SK-N-SH treated with all-trans-retinoic acid at 6 μM for 48 hours (cell line): ENCODE data around the gene RSBN1.
A peak's percentile ranks its signal among the peaks of the same experiment; 100 is the strongest.

ENCODE experiments used
- ATAC-seq: fragments of 200-7000 bp; cut with Tn5 transposase; 3 replicates; pipeline ENCODE4 v1.9.1; 2020; ENCODE audit warnings: mild to moderate bottlenecking, moderate library complexity
- ARNTL ChIP-seq: fragments of 450-650 bp; formaldehyde crosslinking; IDR thresholded peaks from 2 replicates; pipeline ENCODE4 v1.5.0; 2020; ENCODE audit warnings: low read depth, mild to moderate bottlenecking, moderate library complexity, borderline replicate concordance
- CSDC2 ChIP-seq: fragments of 250-450 bp; sonication (Bioruptor Pico); IDR thresholded peaks from 2 replicates; pipeline ENCODE4 v1.5.0; 2020; ENCODE audit warnings: mild to moderate bottlenecking, moderate library complexity
- ESRRG ChIP-seq: fragments of 250-450 bp; sonication (Bioruptor Pico); IDR thresholded peaks from 2 replicates; pipeline ENCODE4 v1.6.1; 2021; ENCODE audit warnings: mild to moderate bottlenecking
- GLIS3 ChIP-seq: fragments of 250-450 bp; sonication (Bioruptor Pico); IDR thresholded peaks from 2 replicates; pipeline ENCODE4 v1.5.0; 2020; ENCODE audit warnings: mild to moderate bottlenecking, moderate library complexity
- ISL1 ChIP-seq: fragments of 250-450 bp; sonication (Bioruptor Pico); IDR thresholded peaks from 2 replicates; pipeline ENCODE4 v2.1.2; 2022; ENCODE audit warnings: mild to moderate bottlenecking, moderate library complexity
- OSR1 ChIP-seq: fragments of 250-450 bp; sonication (Bioruptor Pico); IDR thresholded peaks from 2 replicates; pipeline ENCODE4 v1.8.0; 2022; ENCODE audit warnings: moderate library complexity, mild to moderate bottlenecking, inconsistent platforms
- PPARA ChIP-seq: fragments of 250-450 bp; sonication (Bioruptor Pico); IDR thresholded peaks from 2 replicates; pipeline ENCODE4 v1.5.0; 2020; ENCODE audit warnings: mild to moderate bottlenecking, borderline replicate concordance
- RARB ChIP-seq: fragments of 250-450 bp; sonication (Bioruptor Pico); IDR thresholded peaks from 2 replicates; pipeline ENCODE4 v1.8.0; 2021; ENCODE audit warnings: mild to moderate bottlenecking, moderate library complexity
- SNAI2 ChIP-seq: fragments of 250-450 bp; sonication (Bioruptor Pico); IDR thresholded peaks from 2 replicates; pipeline ENCODE4 v1.5.0; 2020; ENCODE audit warnings: mild to moderate bottlenecking, moderate library complexity
- TCF4 ChIP-seq: fragments of 250-450 bp; sonication (Bioruptor Pico); IDR thresholded peaks from 2 replicates; pipeline ENCODE4 v1.8.0; 2021; ENCODE audit warnings: mild to moderate bottlenecking, moderate library complexity, borderline replicate concordance
- TOX ChIP-seq: fragments of 250-450 bp; sonication (Bioruptor Pico); IDR thresholded peaks from 2 replicates; pipeline ENCODE4 v1.8.0; 2021; ENCODE audit warnings: mild to moderate bottlenecking, moderate library complexity, borderline replicate concordance
- ZC3H10 ChIP-seq: fragments of 250-450 bp; sonication (Bioruptor Pico); IDR thresholded peaks from 2 replicates; pipeline ENCODE4 v1.5.1; 2021; ENCODE audit warnings: mild to moderate bottlenecking, moderate library complexity
- ZFP3 ChIP-seq: fragments of 250-450 bp; sonication (Bioruptor Pico); IDR thresholded peaks from 2 replicates; pipeline ENCODE4 v1.5.0; 2020; ENCODE audit warnings: mild to moderate bottlenecking, moderate library complexity
- ZFP30 ChIP-seq: fragments of 450-650 bp; formaldehyde crosslinking; IDR thresholded peaks from 2 replicates; pipeline ENCODE4 v1.5.0; 2022; ENCODE audit warnings: mild to moderate bottlenecking, moderate library complexity
- ZNF565 ChIP-seq: fragments of 450-650 bp; formaldehyde crosslinking; conservative IDR thresholded peaks from 2 replicates; pipeline ENCODE4 v1.5.0; 2020; ENCODE audit warnings: low read depth, mild to moderate bottlenecking, moderate library complexity
- ZNF8 ChIP-seq: fragments of 450-650 bp; formaldehyde crosslinking; IDR thresholded peaks from 2 replicates; pipeline ENCODE4 v1.5.0; 2020; ENCODE audit warnings: mild to moderate bottlenecking, moderate library complexity
- TF ChIP-seq, protein P1 (sequence below): fragments of 250-450 bp; sonication (Bioruptor Pico); IDR thresholded peaks from 2 replicates; pipeline ENCODE4 v1.5.1; 2020; ENCODE audit warnings: low read depth, mild to moderate bottlenecking, moderate library complexity
- TF ChIP-seq, protein P2 (sequence below): fragments of 250-450 bp; sonication (Bioruptor Pico); IDR thresholded peaks from 2 replicates; pipeline ENCODE4 v1.8.0; 2021; ENCODE audit warnings: low read depth, mild to moderate bottlenecking, moderate library complexity, borderline replicate concordance
- TF ChIP-seq, protein P3 (sequence below): fragments of 250-450 bp; sonication (Bioruptor Pico); IDR thresholded peaks from 2 replicates; pipeline ENCODE4 v1.5.1; 2021; ENCODE audit warnings: mild to moderate bottlenecking, moderate library complexity
- TF ChIP-seq, protein P4 (sequence below): fragments of 250-450 bp; sonication (Bioruptor Pico); IDR thresholded peaks from 2 replicates; pipeline ENCODE4 v1.8.0; 2020; ENCODE audit warnings: mild to moderate bottlenecking, moderate library complexity, borderline replicate concordance

The RSBN1 gene

DNA sequence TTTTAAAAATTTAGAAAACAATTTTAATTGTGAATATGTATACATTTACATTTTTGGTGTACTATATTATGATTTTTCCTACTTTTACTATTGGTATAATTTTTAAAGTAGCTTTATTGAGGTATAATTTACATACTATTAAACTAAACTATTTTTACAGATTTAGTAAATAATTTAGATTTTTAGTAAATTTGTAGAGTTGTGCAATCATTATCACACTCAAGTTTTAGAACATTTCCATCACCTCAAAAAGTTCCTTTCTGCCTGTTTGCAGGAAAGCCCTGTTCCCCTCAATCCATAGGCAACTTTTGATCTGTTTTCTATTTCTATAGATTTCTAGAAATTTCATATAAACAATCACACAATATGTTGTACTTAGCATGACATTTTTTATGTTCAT, 61.2 kb downstream of the RSBN1 start (continued):
- TF ChIP-seq, protein P1, sequence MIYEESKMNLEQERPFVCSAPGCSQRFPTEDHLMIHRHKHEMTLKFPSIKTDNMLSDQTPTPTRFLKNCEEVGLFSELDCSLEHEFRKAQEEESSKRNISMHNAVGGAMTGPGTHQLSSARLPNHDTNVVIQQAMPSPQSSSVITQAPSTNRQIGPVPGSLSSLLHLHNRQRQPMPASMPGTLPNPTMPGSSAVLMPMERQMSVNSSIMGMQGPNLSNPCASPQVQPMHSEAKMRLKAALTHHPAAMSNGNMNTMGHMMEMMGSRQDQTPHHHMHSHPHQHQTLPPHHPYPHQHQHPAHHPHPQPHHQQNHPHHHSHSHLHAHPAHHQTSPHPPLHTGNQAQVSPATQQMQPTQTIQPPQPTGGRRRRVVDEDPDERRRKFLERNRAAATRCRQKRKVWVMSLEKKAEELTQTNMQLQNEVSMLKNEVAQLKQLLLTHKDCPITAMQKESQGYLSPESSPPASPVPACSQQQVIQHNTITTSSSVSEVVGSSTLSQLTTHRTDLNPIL (CRISPR knock-in tag): no peak
- no peak for TF ChIP-seq ZNF8 (CRISPR knock-in tag)
- TF ChIP-seq CSDC2 (CRISPR knock-in tag): no peak
- TF ChIP-seq RARB (CRISPR knock-in tag): no peak
- TF ChIP-seq ZC3H10 (CRISPR knock-in tag): no peak
- no peak for TF ChIP-seq ISL1 (CRISPR knock-in tag)
- TF ChIP-seq TCF4 (CRISPR knock-in tag): no peak

DNA sequence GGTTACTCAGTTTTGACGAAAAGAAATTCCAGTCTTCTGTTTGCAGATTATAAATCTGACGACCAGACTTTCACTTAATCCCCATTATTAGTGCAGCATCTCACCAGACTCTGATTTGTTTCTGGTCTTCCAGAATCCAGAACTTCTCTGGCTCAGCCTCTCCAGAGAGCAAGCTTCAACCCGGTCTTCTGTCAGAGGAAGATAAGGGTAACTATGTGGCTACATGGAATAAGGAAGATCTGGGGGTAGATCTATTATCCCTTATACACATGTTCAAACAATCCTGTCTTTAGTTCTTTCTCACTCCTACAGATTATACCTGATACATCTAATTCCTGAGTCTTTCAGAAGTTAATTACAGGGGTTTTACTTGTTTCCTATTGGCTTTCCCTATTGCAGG, 62.9 kb downstream of the RSBN1 start:
- no peak for ATAC-seq

DNA sequence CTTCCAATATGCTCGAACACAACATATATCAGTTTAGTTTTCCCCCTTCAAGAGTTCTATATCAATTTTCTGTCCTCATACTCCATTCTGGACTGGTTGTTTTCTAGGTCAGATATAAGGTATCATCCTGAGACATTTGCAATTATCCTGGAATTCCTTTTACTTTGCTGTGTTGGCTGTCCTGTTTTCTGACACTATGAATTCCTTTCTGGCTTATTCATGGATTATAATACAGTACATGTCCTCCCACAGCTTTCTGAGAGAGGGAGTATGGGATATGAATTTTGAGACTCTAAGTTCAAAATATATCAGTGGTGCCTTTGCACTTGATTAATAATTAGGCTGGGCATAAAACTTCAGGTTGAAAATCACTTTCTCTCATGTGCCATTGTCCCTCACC, 64.9 kb downstream of the RSBN1 start:
- peak; percentile 83 for ATAC-seq
- no peak for TF ChIP-seq GLIS3
- TF ChIP-seq OSR1 (CRISPR knock-in tag): no peak
- TF ChIP-seq SNAI2 (CRISPR knock-in tag): no peak
- no peak for TF ChIP-seq TCF4 (CRISPR knock-in tag)
- TF ChIP-seq, protein P2, sequence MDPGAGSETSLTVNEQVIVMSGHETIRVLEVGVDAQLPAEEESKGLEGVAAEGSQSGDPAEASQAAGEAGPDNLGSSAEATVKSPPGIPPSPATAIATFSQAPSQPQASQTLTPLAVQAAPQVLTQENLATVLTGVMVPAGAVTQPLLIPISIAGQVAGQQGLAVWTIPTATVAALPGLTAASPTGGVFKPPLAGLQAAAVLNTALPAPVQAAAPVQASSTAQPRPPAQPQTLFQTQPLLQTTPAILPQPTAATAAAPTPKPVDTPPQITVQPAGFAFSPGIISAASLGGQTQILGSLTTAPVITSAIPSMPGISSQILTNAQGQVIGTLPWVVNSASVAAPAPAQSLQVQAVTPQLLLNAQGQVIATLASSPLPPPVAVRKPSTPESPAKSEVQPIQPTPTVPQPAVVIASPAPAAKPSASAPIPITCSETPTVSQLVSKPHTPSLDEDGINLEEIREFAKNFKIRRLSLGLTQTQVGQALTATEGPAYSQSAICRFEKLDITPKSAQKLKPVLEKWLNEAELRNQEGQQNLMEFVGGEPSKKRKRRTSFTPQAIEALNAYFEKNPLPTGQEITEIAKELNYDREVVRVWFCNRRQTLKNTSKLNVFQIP (CRISPR knock-in tag): no peak

More for the DNA sequence above, 62.9 kb downstream of the RSBN1 start:
- TF ChIP-seq ZFP30 (CRISPR knock-in tag) (no peak), ZNF565 (CRISPR knock-in tag) (no peak), OSR1 (CRISPR knock-in tag) (no peak), RARB (CRISPR knock-in tag) (no peak), CSDC2 (CRISPR knock-in tag) (no peak), SNAI2 (CRISPR knock-in tag) (no peak), ZC3H10 (CRISPR knock-in tag) (no peak)

DNA sequence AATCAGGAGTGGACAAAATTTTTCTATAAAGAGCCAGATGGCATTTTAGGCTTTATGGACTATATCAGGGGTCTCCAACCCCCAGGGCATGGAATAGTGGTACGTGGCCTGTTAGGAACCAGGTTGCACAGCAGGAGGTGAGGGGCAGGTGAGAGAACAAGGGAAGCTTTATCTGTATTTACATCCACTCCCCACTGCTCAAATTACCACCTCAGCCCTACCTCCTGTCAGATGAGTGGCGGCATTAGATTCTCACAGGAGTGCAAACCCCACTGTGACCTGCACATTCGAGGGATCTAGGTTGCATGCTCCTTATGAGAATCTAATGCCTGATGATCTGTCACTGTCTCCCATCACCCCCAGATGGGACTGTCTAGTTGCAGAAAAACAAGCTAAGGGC, 66.9 kb downstream of the RSBN1 start:
- ATAC-seq: no peak
- TF ChIP-seq, protein P1 (CRISPR knock-in tag): no peak
- no peak for TF ChIP-seq ZNF565 (CRISPR knock-in tag)

DNA sequence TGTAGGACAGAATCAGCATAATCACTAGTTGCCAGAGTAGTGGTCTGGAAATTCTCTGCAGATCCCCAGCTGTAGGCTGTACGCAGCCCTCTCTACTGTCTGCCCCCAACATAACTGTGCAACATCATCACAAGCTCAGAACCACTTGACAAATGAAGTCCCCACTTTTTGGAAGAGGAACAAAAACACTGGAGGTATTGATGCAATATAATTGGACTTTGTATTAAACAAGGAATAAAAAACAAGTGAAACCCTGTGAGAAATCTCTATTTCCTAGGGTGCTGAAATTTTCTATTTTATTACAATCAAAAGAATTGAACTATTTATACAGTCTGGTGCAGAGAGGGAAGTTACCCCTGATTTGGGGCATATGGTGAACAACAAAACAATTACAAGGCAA, 68.2 kb downstream of the RSBN1 start:
- no peak for ATAC-seq
- TF ChIP-seq ZFP3 (CRISPR knock-in tag) (no peak), SNAI2 (CRISPR knock-in tag) (no peak), ZC3H10 (CRISPR knock-in tag) (no peak), TOX (CRISPR knock-in tag) (no peak), GLIS3 (no peak), ARNTL (CRISPR knock-in tag) (no peak), CSDC2 (CRISPR knock-in tag) (no peak), ZNF565 (CRISPR knock-in tag) (no peak), RARB (CRISPR knock-in tag) (no peak), PPARA (CRISPR knock-in tag) (no peak), ZFP30 (CRISPR knock-in tag) (no peak), TCF4 (CRISPR knock-in tag) (no peak), OSR1 (CRISPR knock-in tag) (no peak), ESRRG (no peak)
- TF ChIP-seq, protein P3, sequence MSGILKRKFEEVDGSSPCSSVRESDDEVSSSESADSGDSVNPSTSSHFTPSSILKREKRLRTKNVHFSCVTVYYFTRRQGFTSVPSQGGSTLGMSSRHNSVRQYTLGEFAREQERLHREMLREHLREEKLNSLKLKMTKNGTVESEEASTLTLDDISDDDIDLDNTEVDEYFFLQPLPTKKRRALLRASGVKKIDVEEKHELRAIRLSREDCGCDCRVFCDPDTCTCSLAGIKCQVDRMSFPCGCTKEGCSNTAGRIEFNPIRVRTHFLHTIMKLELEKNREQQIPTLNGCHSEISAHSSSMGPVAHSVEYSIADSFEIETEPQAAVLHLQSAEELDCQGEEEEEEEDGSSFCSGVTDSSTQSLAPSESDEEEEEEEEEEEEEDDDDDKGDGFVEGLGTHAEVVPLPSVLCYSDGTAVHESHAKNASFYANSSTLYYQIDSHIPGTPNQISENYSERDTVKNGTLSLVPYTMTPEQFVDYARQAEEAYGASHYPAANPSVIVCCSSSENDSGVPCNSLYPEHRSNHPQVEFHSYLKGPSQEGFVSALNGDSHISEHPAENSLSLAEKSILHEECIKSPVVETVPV (CRISPR knock-in tag): no peak
- TF ChIP-seq, protein P4, sequence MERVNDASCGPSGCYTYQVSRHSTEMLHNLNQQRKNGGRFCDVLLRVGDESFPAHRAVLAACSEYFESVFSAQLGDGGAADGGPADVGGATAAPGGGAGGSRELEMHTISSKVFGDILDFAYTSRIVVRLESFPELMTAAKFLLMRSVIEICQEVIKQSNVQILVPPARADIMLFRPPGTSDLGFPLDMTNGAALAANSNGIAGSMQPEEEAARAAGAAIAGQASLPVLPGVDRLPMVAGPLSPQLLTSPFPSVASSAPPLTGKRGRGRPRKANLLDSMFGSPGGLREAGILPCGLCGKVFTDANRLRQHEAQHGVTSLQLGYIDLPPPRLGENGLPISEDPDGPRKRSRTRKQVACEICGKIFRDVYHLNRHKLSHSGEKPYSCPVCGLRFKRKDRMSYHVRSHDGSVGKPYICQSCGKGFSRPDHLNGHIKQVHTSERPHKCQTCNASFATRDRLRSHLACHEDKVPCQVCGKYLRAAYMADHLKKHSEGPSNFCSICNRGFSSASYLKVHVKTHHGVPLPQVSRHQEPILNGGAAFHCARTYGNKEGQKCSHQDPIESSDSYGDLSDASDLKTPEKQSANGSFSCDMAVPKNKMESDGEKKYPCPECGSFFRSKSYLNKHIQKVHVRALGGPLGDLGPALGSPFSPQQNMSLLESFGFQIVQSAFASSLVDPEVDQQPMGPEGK (CRISPR knock-in tag): no peak
- TF ChIP-seq, protein P1 (CRISPR knock-in tag): no peak
- TF ChIP-seq, protein P2 (CRISPR knock-in tag): no peak
